HG02852 (cell line): ENCODE results near the gene OR1K1.
"Not testable (repeated sequence)": the region's sequence is repeated elsewhere in the genome, so short reads cannot be mapped to it uniquely, and the experiment has no call there.

Source experiments
- ATAC-seq: cut with Tn5 transposase; IDR thresholded peaks from one replicate; pipeline ENCODE4 v1.9.1; 2021; ENCODE audit warnings: mild to moderate bottlenecking, moderate library complexity; ENCODE audit not compliant: unreplicated experiment

The OR1K1 gene, protein sequence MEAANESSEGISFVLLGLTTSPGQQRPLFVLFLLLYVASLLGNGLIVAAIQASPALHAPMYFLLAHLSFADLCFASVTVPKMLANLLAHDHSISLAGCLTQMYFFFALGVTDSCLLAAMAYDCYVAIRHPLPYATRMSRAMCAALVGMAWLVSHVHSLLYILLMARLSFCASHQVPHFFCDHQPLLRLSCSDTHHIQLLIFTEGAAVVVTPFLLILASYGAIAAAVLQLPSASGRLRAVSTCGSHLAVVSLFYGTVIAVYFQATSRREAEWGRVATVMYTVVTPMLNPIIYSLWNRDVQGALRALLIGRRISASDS

DNA sequence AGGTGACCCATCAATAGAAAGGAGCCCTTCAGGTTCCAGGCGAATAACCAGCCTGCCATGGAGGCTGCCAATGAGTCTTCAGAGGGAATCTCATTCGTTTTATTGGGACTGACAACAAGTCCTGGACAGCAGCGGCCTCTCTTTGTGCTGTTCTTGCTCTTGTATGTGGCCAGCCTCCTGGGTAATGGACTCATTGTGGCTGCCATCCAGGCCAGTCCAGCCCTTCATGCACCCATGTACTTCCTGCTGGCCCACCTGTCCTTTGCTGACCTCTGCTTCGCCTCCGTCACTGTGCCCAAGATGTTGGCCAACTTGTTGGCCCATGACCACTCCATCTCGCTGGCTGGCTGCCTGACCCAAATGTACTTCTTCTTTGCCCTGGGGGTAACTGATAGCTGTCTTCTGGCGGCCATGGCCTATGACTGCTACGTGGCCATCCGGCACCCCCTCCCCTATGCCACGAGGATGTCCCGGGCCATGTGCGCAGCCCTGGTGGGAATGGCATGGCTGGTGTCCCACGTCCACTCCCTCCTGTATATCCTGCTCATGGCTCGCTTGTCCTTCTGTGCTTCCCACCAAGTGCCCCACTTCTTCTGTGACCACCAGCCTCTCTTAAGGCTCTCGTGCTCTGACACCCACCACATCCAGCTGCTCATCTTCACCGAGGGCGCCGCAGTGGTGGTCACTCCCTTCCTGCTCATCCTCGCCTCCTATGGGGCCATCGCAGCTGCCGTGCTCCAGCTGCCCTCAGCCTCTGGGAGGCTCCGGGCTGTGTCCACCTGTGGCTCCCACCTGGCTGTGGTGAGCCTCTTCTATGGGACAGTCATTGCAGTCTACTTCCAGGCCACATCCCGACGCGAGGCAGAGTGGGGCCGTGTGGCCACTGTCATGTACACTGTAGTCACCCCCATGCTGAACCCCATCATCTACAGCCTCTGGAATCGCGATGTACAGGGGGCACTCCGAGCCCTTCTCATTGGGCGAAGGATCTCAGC, at the start of gene OR1K1:
Gene OR1K1 (plus strand): TSS at position 58 of the 995 bp plus-strand sequence. CDS start 0 bp downstream, at position 58.
- ATAC-seq: no peak

DNA sequence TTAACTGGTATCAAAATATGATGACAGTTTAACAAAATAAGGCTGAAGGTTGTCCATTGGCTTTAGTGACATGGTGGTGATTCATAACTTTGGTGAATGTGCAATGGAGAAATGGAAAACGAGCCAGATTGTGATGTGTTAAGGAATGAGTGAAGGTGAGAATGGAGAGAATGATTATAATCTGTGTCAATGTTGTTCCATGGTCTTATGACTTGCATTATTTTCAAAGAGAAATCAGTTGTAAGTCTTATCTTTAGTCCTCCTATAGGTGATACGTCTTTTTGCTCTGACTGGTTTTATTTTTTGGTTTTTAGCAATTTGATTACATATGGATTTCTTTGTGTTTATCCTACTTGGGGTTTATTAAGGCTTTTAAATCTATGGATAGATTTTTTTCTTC, 45.1 kb upstream of the OR1K1 start:
- ATAC-seq: no peak

DNA sequence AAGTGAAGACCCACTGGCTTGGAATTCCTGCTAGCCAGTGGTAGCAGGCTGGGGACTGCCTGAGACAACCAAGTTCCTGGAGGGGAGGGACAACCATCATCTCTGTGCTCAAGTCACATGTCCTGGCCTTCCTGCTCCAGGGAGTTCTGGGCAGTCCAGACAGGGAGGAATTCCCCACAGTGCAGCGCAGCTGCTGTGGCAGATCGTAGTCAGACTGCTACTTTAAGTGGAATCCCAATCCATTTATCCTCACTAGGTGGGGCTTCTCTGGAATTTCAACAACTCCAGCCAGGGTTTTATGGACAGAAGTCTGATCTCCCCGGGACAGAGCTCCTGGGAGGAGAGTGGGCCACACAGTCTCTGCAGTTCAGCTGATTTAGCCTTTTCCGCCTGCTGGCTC, 32.1 kb upstream of the OR1K1 start:
- no peak for ATAC-seq

DNA sequence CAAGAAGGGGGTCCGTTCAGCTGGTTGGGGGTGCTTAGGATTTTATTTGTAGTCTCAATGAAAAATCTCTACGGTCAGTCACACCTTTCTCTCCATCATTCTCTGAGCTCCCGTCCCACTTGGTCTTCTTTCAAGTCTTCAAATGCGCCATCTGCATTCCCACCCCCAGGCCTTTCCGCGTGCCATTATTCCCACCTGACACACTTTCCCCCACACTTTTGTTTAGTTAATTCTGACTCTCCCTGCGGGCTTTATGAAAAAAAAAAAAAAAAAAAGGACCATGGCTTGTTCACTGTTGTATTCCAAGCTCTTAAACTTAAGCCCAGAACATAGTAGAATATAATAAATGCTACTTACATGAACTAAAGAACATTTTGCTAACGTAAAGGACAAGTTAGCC, 22.9 kb upstream of the OR1K1 start:
- no peak for ATAC-seq

- ATAC-seq: no peak
These were observed 21.8 kb upstream of the OR1K1 start for GRCh38 chr9:122777935-122778627.

- ATAC-seq: no peak
These were observed 20.7 kb upstream of the OR1K1 start for GRCh38 chr9:122779181-122779580.

DNA sequence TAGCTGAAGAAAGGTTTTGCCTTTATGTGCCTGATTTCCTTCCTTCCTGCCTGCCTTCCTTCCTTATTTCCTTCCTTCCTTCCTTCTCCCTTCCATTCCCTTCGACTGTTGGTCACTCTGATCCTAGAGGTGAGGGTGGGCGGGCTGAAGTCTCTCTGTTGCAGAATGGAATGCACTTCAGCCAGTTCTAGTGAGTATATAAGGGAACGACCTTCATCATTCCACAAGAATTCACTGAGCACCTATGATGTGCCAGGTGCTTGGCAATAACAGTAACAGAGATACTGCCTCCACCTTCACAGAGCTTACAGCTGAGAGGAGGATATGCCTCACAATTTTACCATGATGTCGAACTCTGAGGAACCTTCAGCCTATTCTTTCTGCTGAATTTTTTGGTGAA, 19.9 kb upstream of the OR1K1 start:
- ATAC-seq: no peak

GRCh38 chr9:122781671-122782070, 18.3 kb upstream of the OR1K1 start:
- no peak for ATAC-seq

DNA sequence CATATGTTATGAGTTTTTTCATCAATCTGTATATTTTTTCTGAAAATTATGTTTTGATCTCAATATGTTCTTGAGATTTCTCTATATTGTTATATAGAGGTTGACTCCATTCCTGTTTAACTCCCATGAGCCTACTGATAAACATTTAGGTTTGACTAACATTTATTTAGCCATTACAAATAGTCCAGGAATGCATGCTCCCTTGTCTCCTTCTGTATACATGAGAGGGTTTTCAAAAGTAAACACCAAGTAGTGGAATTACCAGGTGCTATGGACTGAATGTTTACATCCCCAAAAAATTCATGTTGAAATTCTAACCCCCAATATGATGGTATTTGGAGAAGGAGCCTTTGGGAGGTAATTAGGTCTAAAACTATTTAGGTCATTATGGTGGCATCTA, 14.7 kb upstream of the OR1K1 start:
- ATAC-seq: no peak

GRCh38 chr9:122786338-122786737, 13.6 kb upstream of the OR1K1 start:
- ATAC-seq: no peak

DNA sequence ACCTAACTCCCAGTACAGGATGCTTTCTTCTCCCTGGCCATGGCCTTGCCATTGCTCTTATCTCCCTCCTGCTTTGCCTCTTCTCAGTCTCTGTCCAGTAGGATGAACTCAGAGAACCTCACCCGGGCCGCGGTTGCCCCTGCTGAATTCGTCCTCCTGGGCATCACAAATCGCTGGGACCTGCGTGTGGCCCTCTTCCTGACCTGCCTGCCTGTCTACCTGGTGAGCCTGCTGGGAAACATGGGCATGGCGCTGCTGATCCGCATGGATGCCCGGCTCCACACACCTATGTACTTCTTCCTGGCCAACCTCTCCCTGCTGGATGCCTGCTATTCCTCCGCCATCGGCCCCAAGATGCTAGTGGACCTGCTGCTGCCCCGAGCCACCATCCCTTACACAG, 11.1 kb upstream of the OR1K1 start, which contains the start of gene OR5C1:
Gene OR5C1 (plus strand): TSS at position 103 of the 400 bp plus-strand sequence. CDS start 0 bp downstream, at position 103.
- no peak for ATAC-seq

- ATAC-seq: no peak
These were observed 10.5 kb upstream of the OR1K1 start for GRCh38 chr9:122789256-122790046.

- no peak for ATAC-seq
These were observed 7.9 kb upstream of the OR1K1 start for GRCh38 chr9:122791872-122792669.

- no peak for ATAC-seq
These were observed 2.4 kb upstream of the OR1K1 start for GRCh38 chr9:122797316-122798063.

- no peak for ATAC-seq
These were observed 6.7 kb downstream of the OR1K1 start for GRCh38 chr9:122806661-122807060.

- peak; percentile 48 for ATAC-seq
These were observed 7.5 kb downstream of the OR1K1 start for GRCh38 chr9:122807271-122807900.

GRCh38 chr9:122808141-122808540, 8.2 kb downstream of the OR1K1 start:
- no peak for ATAC-seq

GRCh38 chr9:122809261-122809660, 9.3 kb downstream of the OR1K1 start:
- not testable (repeated sequence) for ATAC-seq
